DMS153 (cell line): Measurements from ENCODE around the gene SEC14L3.

Experiments used
- DNase-seq: peaks from one replicate; lab custom pipeline; 2025; lab: John Stamatoyannopoulos, UW

Gene SEC14L3

DNA sequence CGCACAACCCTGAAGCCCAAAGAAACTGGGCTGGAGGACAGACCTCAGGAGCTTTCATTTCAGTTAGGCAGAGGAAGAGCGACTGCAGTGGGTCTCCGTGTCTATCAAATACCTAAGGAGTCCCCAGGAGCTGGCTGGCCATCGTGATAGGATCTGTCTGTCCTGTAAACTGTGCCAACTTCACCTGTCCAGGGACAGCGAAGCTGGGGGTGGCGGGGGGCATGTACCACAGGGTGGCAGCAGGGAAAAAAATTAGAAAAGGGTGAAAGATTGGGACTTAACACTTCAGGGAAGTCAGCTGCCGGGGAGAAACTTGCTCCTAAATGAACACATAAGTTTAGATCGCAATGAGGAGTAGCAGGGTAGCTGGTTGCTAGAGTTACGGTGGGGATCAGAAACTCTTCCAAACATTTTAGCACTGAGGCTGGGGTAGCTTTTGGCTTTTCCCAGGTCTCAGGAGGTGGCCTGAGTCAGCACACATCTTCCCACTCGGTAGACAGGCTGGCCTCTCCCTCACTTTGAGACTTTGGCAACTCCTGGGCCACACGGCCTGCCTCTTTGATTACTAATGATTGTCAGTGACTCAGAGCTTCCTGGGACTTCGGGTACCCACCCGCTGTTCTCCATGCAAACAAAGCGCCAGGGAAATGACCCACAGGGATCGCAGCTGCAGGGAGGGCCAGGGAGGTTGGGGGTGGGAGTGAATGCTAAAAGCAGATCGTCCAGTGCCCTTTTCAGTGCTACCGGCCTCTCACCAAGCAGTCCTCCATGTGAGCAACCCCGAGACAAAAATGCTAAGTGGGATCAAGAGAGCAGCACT lies 49.1 kb downstream of the SEC14L3 start:
- DNase-seq = peak; percentile 39

DNA sequence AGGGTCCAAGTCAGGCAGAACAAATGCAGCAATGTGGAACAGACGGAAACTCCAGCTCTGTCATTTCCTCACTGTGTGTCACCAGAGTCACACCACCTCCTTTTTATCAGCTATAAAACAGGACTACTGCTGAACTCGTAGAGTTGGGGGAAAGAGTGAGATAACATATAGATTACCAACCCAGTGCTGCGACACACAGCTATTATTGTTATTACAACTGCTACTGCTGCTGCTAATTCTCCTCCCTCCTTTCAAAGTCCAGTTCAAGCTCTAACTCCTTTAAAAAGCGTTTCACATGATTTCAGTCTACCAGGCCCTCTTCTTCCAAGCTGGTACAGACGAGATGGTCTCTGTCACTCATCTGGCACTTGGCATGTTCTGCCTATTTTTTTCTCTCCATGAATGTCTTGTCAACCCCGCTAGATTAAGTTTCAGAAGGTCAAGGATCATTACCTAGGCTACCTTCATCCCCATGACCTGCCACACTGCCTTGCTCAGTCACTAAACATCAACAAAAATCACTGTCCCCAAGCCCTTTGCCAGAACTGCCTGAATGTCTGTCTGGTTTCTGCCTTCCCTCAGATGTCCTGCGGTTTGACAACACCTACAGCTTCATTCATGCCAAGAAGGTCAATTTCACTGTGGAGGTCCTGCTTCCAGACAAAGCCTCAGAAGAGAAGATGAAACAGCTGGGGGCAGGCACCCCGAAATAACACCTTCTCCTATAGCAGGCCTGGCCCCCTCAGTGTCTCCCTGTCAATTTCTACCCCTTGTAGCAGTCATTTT lies 49.9 kb downstream of the SEC14L3 start:
- no peak for DNase-seq

DNA sequence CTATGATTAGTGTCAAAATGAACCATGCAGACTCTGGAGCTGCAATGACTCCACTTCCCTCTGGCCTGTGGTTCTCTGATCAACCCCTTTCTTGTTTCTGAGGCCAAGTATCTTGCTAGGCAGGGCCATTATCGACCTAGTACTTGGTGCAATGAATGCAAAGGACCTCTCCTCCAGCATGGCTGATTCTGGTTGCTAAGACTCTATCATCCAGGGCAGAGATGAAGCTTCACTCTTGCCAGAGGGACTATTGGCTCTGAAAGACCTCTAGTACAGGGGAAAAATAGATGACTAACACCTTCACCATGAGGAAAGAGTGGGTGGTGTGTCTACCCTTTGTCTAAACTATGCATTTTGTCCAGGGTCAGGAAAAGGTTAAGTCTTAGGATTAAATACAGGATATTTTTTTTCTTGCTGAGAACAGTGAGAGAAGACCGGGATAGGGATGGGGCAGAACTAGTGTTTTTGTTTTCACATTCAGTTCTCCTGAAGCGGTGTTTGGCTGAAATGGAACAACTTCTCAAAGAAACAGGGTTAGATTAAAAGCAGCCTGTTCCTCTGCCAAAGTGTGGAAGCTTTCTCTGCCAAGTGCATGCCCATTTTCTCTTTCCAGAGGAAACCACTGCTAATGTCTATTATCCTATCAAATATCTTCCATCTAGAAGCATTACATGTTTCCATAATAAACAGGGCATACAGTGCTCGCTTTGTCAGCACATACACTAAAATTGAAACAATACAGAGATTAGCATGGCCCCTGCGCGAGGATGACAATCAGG lies 51.3 kb downstream of the SEC14L3 start:
- DNase-seq = no peak

DNA sequence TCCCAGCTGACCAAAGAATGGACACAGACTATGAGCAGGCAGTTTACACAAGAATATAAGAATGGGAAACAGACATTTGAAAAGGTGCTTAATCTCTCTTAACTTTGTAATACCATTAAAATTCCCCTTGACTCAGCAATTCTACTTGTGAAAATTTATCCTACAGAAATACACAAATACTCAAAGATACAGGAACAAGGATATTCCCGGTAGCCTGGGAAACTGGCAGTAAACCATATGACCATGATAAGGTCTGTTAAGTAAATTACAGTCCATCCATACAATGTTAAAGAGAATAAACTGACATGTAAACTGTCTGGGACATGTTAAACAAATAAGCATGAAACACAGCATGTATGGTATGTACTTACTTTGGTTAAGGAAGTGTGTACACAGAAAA lies 55.0 kb downstream of the SEC14L3 start:
- DNase-seq = no peak

DNA sequence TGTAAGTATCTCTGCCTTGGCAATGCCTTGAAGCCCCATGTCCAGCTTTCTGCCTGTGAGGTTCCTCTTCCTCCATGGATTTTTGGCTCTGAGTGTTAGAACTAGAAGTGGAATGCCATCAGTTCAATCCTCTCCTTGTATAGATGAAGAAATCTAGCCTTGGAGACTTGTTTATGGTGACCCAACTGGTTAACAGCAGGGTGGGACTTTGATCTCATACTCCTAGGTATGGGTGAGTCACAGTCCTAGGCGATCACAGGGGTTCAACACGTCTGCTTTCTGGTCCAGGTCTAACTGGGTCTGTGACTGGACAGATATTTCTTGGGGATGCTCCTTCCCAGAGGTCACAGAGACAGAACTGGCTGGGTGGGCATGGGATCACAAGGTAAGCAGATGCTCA lies 55.4 kb downstream of the SEC14L3 start:
- DNase-seq = no peak

DNA sequence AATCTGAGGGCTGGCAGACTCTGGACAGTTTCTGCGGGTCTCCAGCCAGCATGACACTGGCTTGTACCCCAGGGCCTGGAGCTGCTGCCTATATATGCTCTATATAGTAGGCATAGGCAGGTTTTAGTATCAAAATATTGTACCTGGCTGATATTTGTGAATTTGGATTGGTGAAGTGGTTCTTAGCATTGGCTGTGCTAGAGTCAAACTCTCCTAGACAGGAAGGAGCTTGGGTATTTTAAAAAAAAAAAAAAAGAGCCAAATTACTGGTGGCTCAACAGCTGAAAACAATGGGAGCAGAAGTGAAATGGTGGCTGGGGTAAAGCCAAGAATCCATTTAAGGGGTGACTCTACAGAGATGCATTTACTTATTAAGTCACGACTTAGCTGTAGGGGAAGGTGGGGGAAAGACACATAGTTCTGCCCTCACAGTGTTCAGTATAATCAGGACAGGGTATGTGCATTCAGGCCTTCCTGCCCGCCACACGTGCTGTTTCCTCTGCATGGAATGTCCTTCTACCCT lies 57.2 kb downstream of the SEC14L3 start:
- DNase-seq = no peak

DNA sequence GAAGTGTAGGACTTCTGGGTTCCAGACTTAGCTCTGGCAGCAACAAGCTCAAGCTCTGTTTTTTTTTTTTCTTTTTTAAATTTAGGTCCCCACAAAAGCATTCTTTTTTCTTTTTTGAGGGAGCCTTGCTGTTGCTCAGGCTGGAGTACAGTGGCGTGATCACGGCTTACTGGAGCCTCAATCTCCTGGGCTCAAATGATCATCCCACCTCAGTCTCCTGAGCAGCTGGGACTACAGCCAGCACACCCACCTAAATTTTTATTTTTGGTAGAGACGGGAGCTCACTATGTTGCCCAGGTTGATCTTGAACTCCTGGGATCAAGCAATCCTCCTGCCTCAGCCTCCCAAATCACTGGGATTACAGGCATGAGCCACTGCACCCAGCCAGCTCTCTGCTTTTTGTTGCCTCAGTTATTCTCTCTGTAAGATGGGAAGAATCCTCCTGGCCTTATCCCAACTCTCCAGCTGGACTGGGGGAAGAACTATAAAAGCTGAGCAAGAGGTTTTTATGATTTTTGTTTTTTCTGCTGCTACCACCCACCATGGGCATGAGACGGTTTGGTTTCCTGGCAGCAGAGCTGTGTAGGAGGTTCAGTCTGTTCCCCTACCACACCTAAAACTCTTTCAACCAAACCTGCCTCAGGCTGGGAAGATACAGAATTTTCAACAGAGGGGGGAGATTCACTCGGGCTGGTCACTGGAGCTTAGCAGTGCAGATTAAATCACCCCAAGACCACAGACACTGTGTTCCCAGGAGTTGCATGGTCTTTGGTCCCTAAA lies 57.9 kb downstream of the SEC14L3 start:
- DNase-seq = no peak

DNA sequence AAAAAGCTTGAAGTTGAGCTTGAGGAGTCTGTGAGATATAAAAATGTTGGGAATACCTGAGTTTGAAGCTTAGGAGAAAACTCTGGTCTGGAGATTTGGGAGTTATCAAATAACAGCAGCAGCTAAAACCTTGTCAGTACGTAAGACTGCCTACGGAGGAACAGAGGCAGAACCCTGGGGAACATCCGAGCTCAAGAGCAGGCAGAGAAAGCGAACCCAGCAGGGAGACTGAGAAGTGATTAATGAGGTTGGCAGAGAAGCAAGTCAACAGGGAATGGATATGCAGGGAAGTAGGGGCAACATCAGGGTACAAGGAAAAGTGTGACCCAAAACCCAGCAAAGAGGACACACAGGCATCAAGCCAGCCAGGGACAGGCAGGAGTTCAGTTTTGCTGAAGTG lies 58.8 kb downstream of the SEC14L3 start:
- DNase-seq = no peak

DNA sequence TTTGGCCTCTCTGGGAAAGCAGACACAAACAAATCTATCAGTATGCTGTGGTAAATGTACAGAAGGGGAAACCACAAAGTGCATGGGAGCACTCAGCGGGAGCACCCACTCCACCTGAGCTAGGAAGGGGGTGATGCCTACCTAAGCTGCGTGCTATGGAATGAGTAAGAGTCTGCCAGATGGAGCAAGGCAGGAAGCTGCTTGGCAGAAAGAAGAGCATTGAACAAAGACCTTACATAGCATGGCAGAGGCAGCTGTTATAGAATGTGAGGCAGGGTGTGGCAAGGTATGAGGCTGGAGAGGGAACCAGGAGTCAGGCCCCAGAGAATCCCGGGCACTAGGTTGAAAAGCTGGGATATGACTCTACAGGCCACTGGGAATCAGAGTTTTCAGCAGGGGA lies 60.0 kb downstream of the SEC14L3 start:
- no peak for DNase-seq
